Pancreas (tissue), 10 donors: ENCODE measurements around the gene CCDC82. TPM values are rescaled to one million over a fixed set of nuclear protein-coding genes. Genes with fewer than 3 reads are reported as not detected.

Experiments used
- ATAC-seq, 4 donors: fragments of 200-7000 bp; cut with Tn5 transposase; one replicate each; pipeline versions ENCODE4 v1.8.0 to v1.9.1; 2020; ENCODE audit warnings: mild to moderate bottlenecking in 4 of 4, moderate library complexity in 4 of 4
- DNase-seq, 6 donors: peaks; one replicate each; pipeline ENCODE4 v3.0.0-alpha.2; 2020
- FAIRE-seq: peaks from 2 replicates; lab custom pipeline; 2012; peaks lifted over from hg19 to GRCh38; lab: Jason Lieb, UNC
- H3K27ac ChIP-seq, 4 donors: fragments of 200-600 bp; sonication (generic); 1 replicate in 3 of 4; 2 replicates in 1 of 4; pipeline versions ENCODE4 v1.5.0 to v1.8.0; 2020
- H3K27me3 ChIP-seq, 4 donors: fragments of 200-600 bp; one replicate each; pipeline ENCODE4 v1.8.0; 2021
- H3K36me3 ChIP-seq, 3 donors: fragments of 200-600 bp; sonication (generic) in 1 of 3; one replicate each; pipeline versions ENCODE4 v1.5.0 to v1.8.0; 2020 to 2021
- H3K4me1 ChIP-seq, 3 donors: fragments of 200-600 bp; one replicate each; pipeline ENCODE4 v1.8.0; 2021
- H3K4me3 ChIP-seq, 4 donors: fragments of 200-600 bp; sonication (generic) in 2 of 4; one replicate each; pipeline versions ENCODE4 v1.5.0 to v1.8.0; 2020 to 2021
- H3K9me3 ChIP-seq, 4 donors: fragments of 200-600 bp; one replicate each; pipeline ENCODE4 v1.8.0; 2021
- CTCF ChIP-seq, 4 donors: fragments of 200-600 bp; sonication (generic) in 3 of 4; IDR thresholded peaks; one replicate each; pipeline versions ENCODE4 v1.5.0 to v1.8.0; 2021; ENCODE audit warnings: antibody characterized with exemption in 4 of 4
- WGBS, 2 donors: extraction: QIAGEN DNeasy Blood & Tissue Kit; methylation state at CpG; one replicate each; pipeline ENCODE4 v1.1.7; 2013; 5-methylcytosine and 5-hydroxymethylcytosine counted together
- intact Hi-C, 3 donors: fragments of 100-400 bp; cut with DNase I; formaldehyde crosslinking; loops; one replicate each; pipeline versions ENCODE4 v1.11.1 to v1.14.2; 2022
- polyA plus RNA-seq, 2 donors: library from polyadenylated mRNA; stranded (reverse); fragments of 200-250 nt; gene quantifications; one replicate each; pipeline ENCODE4 v1.2.3, GENCODE V29; 2013
- total RNA-seq, 6 donors: library from RNA; stranded (reverse); fragmentation: NEBNext Ultra II Directional in 4 of 6; extraction: Animal tissue kit (Norgen Biotek cat#: 25700) in 4 of 6; gene quantifications; one replicate each; pipeline versions ENCODE4 v1.2.1 to v1.2.4, GENCODE V29; 2021 to 2023
- donor health status: healthy with polysubstance abuse.
- donor health status: DM: no; HTN: no; CAD: no; lungs with moderate emphysema.
- donor health status: DM: no; HTN: no; CAD: no.
- donor health status: control.
- donor health status: control.
- donor health status: Bipolar disorder and iron deficiency.
- donor health status: DM: yes; HTN: yes; CAD: no.
- donor health status: DM: no; HTN: no; CAD: no.
- donor health status: DM: no; HTN: no; CAD: no.
- donor health status: DM: yes; HTN: yes; CAD: no.

CCDC82 gene
- total and polyA plus RNA-seq, 8 donors: 5.5 to 18.2 (median 10.3) TPM

DNA sequence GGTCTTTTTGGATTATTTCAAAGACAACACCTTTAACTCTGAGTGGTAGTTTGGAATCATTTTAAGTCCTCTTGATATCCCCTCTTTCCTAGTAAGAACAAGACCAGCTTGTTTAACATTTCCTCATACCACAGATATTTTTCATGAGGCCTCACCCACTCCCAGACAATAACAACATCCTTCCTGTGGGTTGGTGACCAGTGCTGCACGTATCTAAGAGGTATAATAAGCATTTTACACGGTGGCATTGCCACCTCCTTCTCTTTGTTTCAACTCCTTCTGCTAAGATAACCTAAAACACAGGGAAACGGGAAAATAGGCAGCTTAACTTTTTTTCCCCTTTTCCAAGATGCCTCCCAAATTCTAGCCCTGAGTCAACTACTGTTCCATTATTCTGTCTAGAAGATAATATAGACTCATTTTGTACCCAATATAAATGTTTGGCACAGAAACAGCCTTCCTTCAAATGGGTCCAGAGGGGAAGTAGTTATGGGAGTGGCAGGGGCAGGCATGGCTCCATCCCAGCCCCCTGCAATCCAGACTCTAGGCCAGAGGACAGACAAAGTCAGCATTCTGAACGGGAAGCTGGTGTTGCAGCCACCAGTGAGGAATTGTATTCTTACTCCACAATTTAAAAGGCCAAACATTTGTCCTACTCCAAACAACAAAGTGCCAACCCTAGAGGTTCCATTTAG, 75.2 kb downstream of the CCDC82 start:
- WGBS, 2 donors: 41 to 56% methylated on average over 4 of the region's 4 CpGs
- Histone ChIP-seq H3K27me3 (no peaks in the 10 kb centered on the region), H3K27ac (peak overlapping the region in 3 of 4 donors; percentile 40 to 72 (median 67)), H3K36me3 (no peaks in the 10 kb centered on the region), H3K4me3 (no peak overlapping the region), H3K9me3 (no peaks in the 10 kb centered on the region), H3K4me1 (peaks cover 0 to 33% (median 9%) of the 10 kb centered on the region in 3 donors)
- FAIRE-seq (no peak), ATAC-seq (peak in 3 of 4 donors; percentile 58 to 67 (median 58)), DNase-seq (no peak)
- intact Hi-C loops: no loop called here
- TF ChIP-seq CTCF (IDR thresholded peaks at IDR 0.05): no peak

DNA sequence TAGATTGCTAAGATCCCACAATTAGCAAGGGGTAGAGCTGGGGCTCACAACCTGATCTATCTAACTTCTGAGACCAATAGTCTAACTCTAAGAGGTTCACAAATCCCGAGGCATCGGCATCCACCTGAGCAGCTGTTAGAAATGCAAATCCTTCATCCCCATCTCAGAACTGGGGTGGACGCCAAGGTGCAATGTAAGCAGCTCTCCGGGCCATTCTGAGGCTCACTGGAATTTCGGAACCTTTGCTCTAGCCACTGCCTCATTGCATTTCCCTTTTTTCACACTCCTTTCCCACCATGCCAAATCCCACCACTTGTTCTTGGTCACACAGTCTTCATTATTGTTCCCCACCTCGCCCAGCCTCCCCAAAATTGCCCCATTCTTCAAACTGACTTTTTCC, 76.5 kb downstream of the CCDC82 start:
- H3K27me3 ChIP-seq: no peaks in the 10 kb centered on the region
- peaks cover 0 to 33% (median 9%) of the 10 kb centered on the region in 3 donors for H3K4me1 ChIP-seq
- H3K9me3 ChIP-seq: no peaks in the 10 kb centered on the region
- no peak for ATAC-seq
- 72 to 74% methylated on average over 6 of the region's 6 CpGs for WGBS, 2 donors
- peak overlapping the region in 3 of 4 donors; percentile 27 to 67 (median 40) for H3K27ac ChIP-seq
- H3K36me3 ChIP-seq: no peaks in the 10 kb centered on the region
- no peak for FAIRE-seq
- no peak overlapping the region for H3K4me3 ChIP-seq
- no peak for DNase-seq
- TF ChIP-seq CTCF (IDR thresholded peaks at IDR 0.05): no peak
- intact Hi-C loops: no loop called here

- Histone ChIP-seq H3K27ac (peak overlapping the region in 2 of 4 donors; percentile 27 to 30), H3K4me1 (peaks cover 7 to 43% (median 12%) of the 10 kb centered on the region in 3 donors), H3K4me3 (no peak overlapping the region), H3K36me3 (no peaks in the 10 kb centered on the region), H3K27me3 (no peaks in the 10 kb centered on the region), H3K9me3 (no peaks in the 10 kb centered on the region)
- TF ChIP-seq CTCF (IDR thresholded peaks at IDR 0.05): no peak
- intact Hi-C loops: no loop called here
- DNase-seq (no peak), ATAC-seq (peak in 2 of 4 donors; percentile 42 to 45), FAIRE-seq (no peak)
- 18 to 27% methylated on average over 2 of the region's 2 CpGs for WGBS, 2 donors
Observed at GRCh38 chr11:96311120-96311568, 78.6 kb downstream of the CCDC82 start.

DNA sequence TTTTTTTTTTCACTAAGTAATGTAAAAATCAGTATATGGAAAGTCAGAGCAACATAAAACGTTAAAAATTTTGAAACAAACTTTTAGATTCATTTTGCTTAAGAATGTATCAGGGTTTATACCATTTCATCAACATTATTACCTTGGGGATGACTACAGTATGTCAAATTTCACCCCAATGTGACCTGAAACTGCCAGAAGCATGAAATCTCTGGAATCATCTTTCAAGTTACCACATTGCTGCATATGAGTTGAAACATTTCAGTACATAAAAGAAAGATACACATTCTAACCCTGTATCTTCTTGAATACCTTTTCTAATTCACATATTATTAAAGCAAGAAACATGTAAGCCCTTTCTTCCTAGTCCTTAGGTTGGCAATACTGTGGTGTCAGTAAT, 79.5 kb downstream of the CCDC82 start:
- no peaks in the 10 kb centered on the region for H3K27me3 ChIP-seq
- WGBS, 2 donors: 59 to 77% methylated on average over 1 of the region's 1 CpG
- no peak for DNase-seq
- peak overlapping the region in 1 of 4 donors; percentile 30 for H3K27ac ChIP-seq
- no peak for ATAC-seq
- H3K9me3 ChIP-seq: no peaks in the 10 kb centered on the region
- no peaks in the 10 kb centered on the region for H3K36me3 ChIP-seq
- H3K4me3 ChIP-seq: no peak overlapping the region
- intact Hi-C loops: no loop called here
- peaks cover 7 to 49% (median 14%) of the 10 kb centered on the region in 3 donors for H3K4me1 ChIP-seq
- TF ChIP-seq CTCF (IDR thresholded peaks at IDR 0.05): no peak
- no peak for FAIRE-seq

DNA sequence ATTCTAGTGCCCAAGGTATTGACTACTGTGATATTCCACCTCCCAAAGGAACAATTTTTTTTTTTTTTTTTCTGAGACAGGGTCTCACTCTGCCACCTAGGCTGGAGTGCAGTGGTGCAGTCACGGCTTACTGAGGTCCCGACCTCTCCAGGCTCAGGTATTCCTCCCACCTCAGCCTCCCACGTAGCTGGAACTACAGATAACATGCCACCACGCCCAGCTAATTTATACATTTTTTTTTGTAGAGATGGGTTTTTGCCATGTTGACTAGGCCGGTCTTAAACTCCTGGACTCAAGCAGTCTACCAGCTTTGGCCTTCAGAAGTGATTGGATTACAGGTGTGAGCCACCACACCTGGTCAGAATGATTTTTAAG, 80.1 kb downstream of the CCDC82 start:
- intact Hi-C loops: no loop called here
- Histone ChIP-seq H3K27me3 (no peaks in the 10 kb centered on the region), H3K4me3 (no peak overlapping the region), H3K27ac (no peak overlapping the region), H3K36me3 (no peaks in the 10 kb centered on the region), H3K9me3 (no peaks in the 10 kb centered on the region), H3K4me1 (peaks cover 7 to 49% (median 14%) of the 10 kb centered on the region in 3 donors)
- 69 to 78% methylated on average over 5 of the region's 5 CpGs for WGBS, 2 donors
- DNase-seq (no peak), FAIRE-seq (no peak), ATAC-seq (no peak)
- no peak for TF ChIP-seq CTCF (IDR thresholded peaks at IDR 0.05)
